ENCODE measurements around the gene FKBP6.

FKBP6 gene

GRCh38 chr7:73387908-73388414 is 60.0 kb downstream of the FKBP6 start:
- no peaks in the 10 kb centered on the region for H3K4me1 ChIP-seq (ENCODE audit: low read length)
- no peaks in the 10 kb centered on the region for H3K79me2 ChIP-seq (ENCODE audit: low read length)
- TF ChIP-seq CTCF (IDR thresholded peaks at IDR 0.05; ENCODE audit: low read depth, low read length) (no peak), EZH2phosphoT487 (IDR thresholded peaks at IDR 0.05; ENCODE audit: low read depth) (no peak)
- H3K27ac ChIP-seq (ENCODE audit: low read length): no peak overlapping the region
- no peak overlapping the region for H3K4me2 ChIP-seq (ENCODE audit: low read length)
- H3K9ac ChIP-seq (ENCODE audit: low read length): no peak overlapping the region
- H4K20me1 ChIP-seq (ENCODE audit: insufficient read depth, low read length): no peaks in the 10 kb centered on the region
- no peak overlapping the region for H3K4me3 ChIP-seq (ENCODE audit: low read length)
- no peaks in the 10 kb centered on the region for H3K27me3 ChIP-seq (ENCODE audit: low read depth, low read length)
- no peak overlapping the region for H2AFZ ChIP-seq (ENCODE audit: low read depth, low read length)
- H3K9me3 ChIP-seq (ENCODE audit: insufficient read depth, low read length): peaks cover 15% of the 10 kb centered on the region; the same call in 1 of the 2 replicates
- no peaks in the 10 kb centered on the region for H3K36me3 ChIP-seq (replicated peaks; ENCODE audit: low read depth, low read length)

- Histone ChIP-seq H3K9ac (ENCODE audit: low read length) (no peak overlapping the region), H3K4me3 (ENCODE audit: low read length) (no peak overlapping the region), H3K36me3 (replicated peaks; ENCODE audit: low read depth, low read length) (no peaks in the 10 kb centered on the region), H3K27ac (ENCODE audit: low read length) (no peak overlapping the region), H4K20me1 (ENCODE audit: insufficient read depth, low read length) (no peaks in the 10 kb centered on the region), H3K79me2 (ENCODE audit: low read length) (no peaks in the 10 kb centered on the region), H3K9me3 (ENCODE audit: insufficient read depth, low read length) (peaks cover 9% of the 10 kb centered on the region; the same call in 1 of the 2 replicates), H2AFZ (ENCODE audit: low read depth, low read length) (no peak overlapping the region), H3K4me2 (ENCODE audit: low read length) (no peak overlapping the region), H3K27me3 (ENCODE audit: low read depth, low read length) (no peaks in the 10 kb centered on the region), H3K4me1 (ENCODE audit: low read length) (no peaks in the 10 kb centered on the region)
- no peak for TF ChIP-seq CTCF (IDR thresholded peaks at IDR 0.05; ENCODE audit: low read depth, low read length)
- TF ChIP-seq EZH2phosphoT487 (IDR thresholded peaks at IDR 0.05; ENCODE audit: low read depth): no peak
These were observed 63.4 kb downstream of the FKBP6 start for GRCh38 chr7:73391396-73391795.

- no peak overlapping the region for H3K4me3 ChIP-seq (ENCODE audit: low read length)
- H3K36me3 ChIP-seq (replicated peaks; ENCODE audit: low read depth, low read length): no peaks in the 10 kb centered on the region
- no peaks in the 10 kb centered on the region for H3K4me1 ChIP-seq (ENCODE audit: low read length)
- H3K27me3 ChIP-seq (ENCODE audit: low read depth, low read length): no peaks in the 10 kb centered on the region
- H3K4me2 ChIP-seq (ENCODE audit: low read length): no peak overlapping the region
- H3K9ac ChIP-seq (ENCODE audit: low read length): no peak overlapping the region
- no peaks in the 10 kb centered on the region for H3K79me2 ChIP-seq (ENCODE audit: low read length)
- no peak overlapping the region for H2AFZ ChIP-seq (ENCODE audit: low read depth, low read length)
- no peak overlapping the region for H3K27ac ChIP-seq (ENCODE audit: low read length)
- no peaks in the 10 kb centered on the region for H4K20me1 ChIP-seq (ENCODE audit: insufficient read depth, low read length)
- no peaks in the 10 kb centered on the region for H3K9me3 ChIP-seq (ENCODE audit: insufficient read depth, low read length)
- TF ChIP-seq EZH2phosphoT487 (IDR thresholded peaks at IDR 0.05; ENCODE audit: low read depth): no peak
- no peak for TF ChIP-seq CTCF (IDR thresholded peaks at IDR 0.05; ENCODE audit: low read depth, low read length)
These were observed 66.5 kb downstream of the FKBP6 start for GRCh38 chr7:73394422-73394821.

- Histone ChIP-seq H3K79me2 (ENCODE audit: low read length) (no peaks in the 10 kb centered on the region), H2AFZ (ENCODE audit: low read depth, low read length) (no peak overlapping the region), H3K4me2 (ENCODE audit: low read length) (no peak overlapping the region), H3K9ac (ENCODE audit: low read length) (no peak overlapping the region), H3K27me3 (ENCODE audit: low read depth, low read length) (no peaks in the 10 kb centered on the region), H3K9me3 (ENCODE audit: insufficient read depth, low read length) (no peaks in the 10 kb centered on the region), H3K36me3 (replicated peaks; ENCODE audit: low read depth, low read length) (no peaks in the 10 kb centered on the region), H4K20me1 (ENCODE audit: insufficient read depth, low read length) (no peaks in the 10 kb centered on the region), H3K4me3 (ENCODE audit: low read length) (no peak overlapping the region), H3K27ac (ENCODE audit: low read length) (no peak overlapping the region), H3K4me1 (ENCODE audit: low read length) (no peaks in the 10 kb centered on the region)
- TF ChIP-seq CTCF (IDR thresholded peaks at IDR 0.05; ENCODE audit: low read depth, low read length) (no peak), EZH2phosphoT487 (IDR thresholded peaks at IDR 0.05; ENCODE audit: low read depth) (no peak)
These were observed 67.9 kb downstream of the FKBP6 start for GRCh38 chr7:73395538-73396503.
